Endodermal cell (in vitro differentiated cells): ENCODE results near the gene TSPAN18. TPM values are rescaled to one million over a fixed set of nuclear protein-coding genes. Genes with fewer than 3 reads are reported as not detected.

Experiments used
- DNase-seq: peaks from one replicate; pipeline ENCODE4 v3.0.0-alpha.2; 2017
- H3K27ac ChIP-seq: 2 replicates; pipeline ENCODE4 v1.5.1; 2013; ENCODE audit warnings: mild to moderate bottlenecking, low read depth, low read length, moderate library complexity
- H3K27me3 ChIP-seq: 2 replicates; pipeline ENCODE4 v1.6.1; 2013; ENCODE audit warnings: mild to moderate bottlenecking, low read length, moderate library complexity; ENCODE audit not compliant: insufficient read depth, control insufficient read depth, poor library complexity, severe bottlenecking
- H3K36me3 ChIP-seq: 2 replicates; pipeline ENCODE4 v1.7.0; 2013; ENCODE audit warnings: mild to moderate bottlenecking, low read length, moderate library complexity; ENCODE audit not compliant: control insufficient read depth, insufficient read depth
- H3K4me1 ChIP-seq: one replicate; pipeline ENCODE4 v1.7.0; 2013; ENCODE audit warnings: low read length; ENCODE audit not compliant: control insufficient read depth, insufficient read depth
- H3K4me3 ChIP-seq: 2 replicates; pipeline ENCODE4 v1.5.1; 2013; ENCODE audit warnings: mild to moderate bottlenecking, low read length, moderate library complexity
- H3K9ac ChIP-seq: 2 replicates; pipeline ENCODE4 v1.6.1; 2013; ENCODE audit warnings: mild to moderate bottlenecking, low read length, moderate library complexity; ENCODE audit not compliant: poor library complexity, severe bottlenecking; ENCODE audit errors: extremely low read depth
- H3K9me3 ChIP-seq: 2 replicates; pipeline ENCODE4 v1.6.1; 2013; ENCODE audit warnings: mild to moderate bottlenecking, low read length, moderate library complexity; ENCODE audit not compliant: control insufficient read depth
- H3K27ac Mint-ChIP-seq: 2 replicates; pipeline ENCODE4 v1.8.0; 2020; ENCODE audit warnings: mixed read lengths
- H3K27me3 Mint-ChIP-seq: 2 replicates; pipeline ENCODE4 v1.8.0; 2021; ENCODE audit warnings: mild to moderate bottlenecking, mixed read lengths; ENCODE audit not compliant: insufficient read depth
- H3K36me3 Mint-ChIP-seq: 2 replicates; pipeline ENCODE4 v1.8.0; 2020; ENCODE audit warnings: low read depth, mixed read lengths
- H3K4me1 Mint-ChIP-seq: 2 replicates; pipeline ENCODE4 v1.8.0; 2020; ENCODE audit warnings: mixed read lengths
- H3K4me3 Mint-ChIP-seq: 2 replicates; pipeline ENCODE4 v1.8.0; 2020; ENCODE audit warnings: mild to moderate bottlenecking, moderate library complexity, mixed read lengths
- H3K9me3 Mint-ChIP-seq: 2 replicates; pipeline ENCODE4 v1.8.0; 2020; ENCODE audit warnings: mild to moderate bottlenecking, mixed read lengths
- CTCF ChIP-seq: fragments of 200-600 bp; sonication (generic); conservative IDR thresholded peaks from 2 replicates; pipeline ENCODE4 v1.5.0; 2021; ENCODE audit warnings: antibody characterized with exemption, mild to moderate bottlenecking
- WGBS, 2 experiments: methylation state at CpG; one replicate each; pipeline versions ENCODE4 v1.1.5 to v1.1.7; 2013; ENCODE audit warnings: missing lambda C conversion rate in 2 of 2, mixed read lengths in 1 of 2; ENCODE audit not compliant: insufficient coverage in 1 of 2, insufficient read length in 1 of 2; 5-methylcytosine and 5-hydroxymethylcytosine counted together
- total RNA-seq, 2 donors: library from RNA; stranded (reverse); fragmentation: NEBNext Ultra II Directional in 1 of 2; extraction: Animal tissue kit (Norgen Biotek cat#: 25700) in 1 of 2; gene quantifications; 2 replicates in 1 of 2; 3 replicates in 1 of 2; pipeline ENCODE4 v1.2.1, GENCODE V29; 2021

Gene TSPAN18
- total RNA-seq, 2 donors from 2014 or later = 28.0 to 28.7 TPM

GRCh38 chr11:44787070-44787469 is 60.3 kb downstream of the TSPAN18 start:
- H3K36me3 ChIP-seq = no peaks in the 10 kb centered on the region
- H3K27ac Mint-ChIP-seq = no peak overlapping the region
- no peak overlapping the region for H3K27ac ChIP-seq
- H3K9me3 Mint-ChIP-seq = no peaks in the 10 kb centered on the region
- TF ChIP-seq CTCF = no peak
- H3K4me1 Mint-ChIP-seq = peaks cover 21% of the 10 kb centered on the region
- H3K27me3 ChIP-seq = no peaks in the 10 kb centered on the region
- no peaks in the 10 kb centered on the region for H3K36me3 Mint-ChIP-seq
- H3K9me3 ChIP-seq = no peaks in the 10 kb centered on the region
- no peaks in the 10 kb centered on the region for H3K27me3 Mint-ChIP-seq
- WGBS, 2 experiments = 99 to 100% methylated on average over 1 to 3 of the region's 3 CpGs
- no peak overlapping the region for H3K9ac ChIP-seq
- peaks cover 4% of the 10 kb centered on the region for H3K4me1 ChIP-seq
- H3K4me3 ChIP-seq = no peak overlapping the region
- DNase-seq = no peak
- H3K4me3 Mint-ChIP-seq = no peak overlapping the region

DNA sequence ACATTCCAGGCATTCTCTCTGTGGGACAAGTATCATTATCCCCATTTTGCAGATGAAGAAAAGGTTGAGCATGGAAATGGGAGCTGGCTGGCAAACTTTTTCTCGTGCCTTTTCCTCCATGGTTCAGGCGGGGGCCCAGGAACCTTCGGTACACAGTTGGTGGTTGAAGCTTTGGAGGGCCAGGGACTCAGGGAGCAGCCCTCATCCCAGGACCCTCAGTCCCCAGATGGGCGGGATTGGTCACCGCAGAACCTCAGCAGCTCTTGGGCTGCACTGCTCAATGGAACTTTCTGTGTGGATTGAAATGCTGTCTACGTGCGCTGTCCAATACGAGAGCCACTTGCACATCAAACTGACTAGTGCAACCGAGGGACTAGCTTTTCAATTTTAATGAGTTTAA is 61.2 kb downstream of the TSPAN18 start:
- no peaks in the 10 kb centered on the region for H3K36me3 ChIP-seq
- H3K4me1 Mint-ChIP-seq = peaks cover 21% of the 10 kb centered on the region
- peaks cover 4% of the 10 kb centered on the region for H3K4me1 ChIP-seq
- H3K9me3 Mint-ChIP-seq = no peaks in the 10 kb centered on the region
- H3K4me3 ChIP-seq = no peak overlapping the region
- H3K27ac Mint-ChIP-seq = no peak overlapping the region
- DNase-seq = no peak
- TF ChIP-seq CTCF = no peak
- H3K9ac ChIP-seq = no peak overlapping the region
- no peak overlapping the region for H3K4me3 Mint-ChIP-seq
- no peaks in the 10 kb centered on the region for H3K36me3 Mint-ChIP-seq
- 94 to 95% methylated on average over 9 of the region's 9 CpGs for WGBS, 2 experiments
- H3K27me3 ChIP-seq = no peaks in the 10 kb centered on the region
- no peak overlapping the region for H3K27ac ChIP-seq
- no peaks in the 10 kb centered on the region for H3K9me3 ChIP-seq
- H3K27me3 Mint-ChIP-seq = no peaks in the 10 kb centered on the region

- Histone ChIP-seq H3K4me1 (peaks cover 4% of the 10 kb centered on the region), H3K36me3 (no peaks in the 10 kb centered on the region), H3K4me3 (no peak overlapping the region), H3K27me3 (no peaks in the 10 kb centered on the region), H3K9me3 (no peaks in the 10 kb centered on the region), H3K9ac (no peak overlapping the region), H3K27ac (peak overlapping the region; percentile 16)
- Mint-ChIP-seq H3K36me3 (no peaks in the 10 kb centered on the region), H3K27me3 (peaks cover 1% of the 10 kb centered on the region), H3K27ac (peak overlapping the region; percentile 39), H3K4me1 (peaks cover 21% of the 10 kb centered on the region), H3K4me3 (no peak overlapping the region), H3K9me3 (no peaks in the 10 kb centered on the region)
- whole genome bisulfite sequencing, 2 experiments = 77 to 83% methylated on average over 12 to 18 of the region's 18 CpGs
- TF ChIP-seq CTCF = no peak
- DNase-seq = peak; percentile 51
Observed at GRCh38 chr11:44788536-44789261, 61.9 kb downstream of the TSPAN18 start.
